ENCODE results near the gene UBE3B. TPM values are rescaled to one million over a fixed set of nuclear protein-coding genes. Genes with fewer than 3 reads are reported as not detected.
"Not testable (repeated sequence)": the region's sequence is repeated elsewhere in the genome, so short reads cannot be mapped to it uniquely, and the experiment has no call there.

Gene UBE3B
- total RNA-seq, 1 experiment from 2014 or later, result 38.4 TPM

DNA sequence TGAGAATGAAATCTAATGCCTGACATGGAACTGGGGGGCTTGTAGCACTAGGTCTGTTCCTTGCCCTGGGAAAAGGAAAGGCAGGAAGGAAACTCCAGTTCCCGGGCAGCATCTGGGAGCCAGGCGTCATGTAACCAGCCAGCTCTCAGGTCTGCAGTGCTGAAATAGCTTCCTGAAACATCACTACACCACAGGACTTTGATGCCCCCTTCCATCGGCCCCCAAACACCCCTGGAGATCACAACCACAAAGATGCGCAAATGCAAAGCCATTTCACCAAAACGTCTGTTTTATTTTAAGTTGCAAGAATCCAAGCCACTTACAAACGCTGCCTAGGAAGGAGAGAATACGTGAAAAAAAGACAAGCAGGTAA, 41.3 kb upstream of the UBE3B start:
- H3K4me1 ChIP-seq, result no peaks in the 10 kb centered on the region
- intact Hi-C loops (cut with micrococcal nuclease; ENCODE audit: unreplicated experiment), result no loop called here
- BruUV-seq (replicated peaks), result no TSS peak
- no peaks in the 10 kb centered on the region for H3K36me3 Mint-ChIP-seq (ENCODE audit: insufficient read depth, unreplicated experiment)
- ChIA-PET POLR2A (no interaction called here), CTCF (no interaction called here)
- H3K27me3 Mint-ChIP-seq (ENCODE audit: insufficient read depth, unreplicated experiment), result no peaks in the 10 kb centered on the region
- DNase-seq, result no peak
- no peaks in the 10 kb centered on the region for H3K4me1 Mint-ChIP-seq (ENCODE audit: low read depth, unreplicated experiment)
- H3K4me3 ChIP-seq (ENCODE audit: low read depth, low read length), result no peak overlapping the region
- H3K27ac Mint-ChIP-seq (ENCODE audit: unreplicated experiment), result no peak overlapping the region
- no peak overlapping the region for H3K4me3 Mint-ChIP-seq (ENCODE audit: unreplicated experiment)
- no peak for TF ChIP-seq CTCF (IDR thresholded peaks at IDR 0.05; ENCODE audit: insufficient read depth in 1 of 2, low read depth in 1 of 2, low read length in 1 of 2, severe bottlenecking in 1 of 2, unreplicated experiment in 1 of 2)
- no peaks in the 10 kb centered on the region for H3K9me3 ChIP-seq
- no peaks in the 10 kb centered on the region for H3K9me3 Mint-ChIP-seq (ENCODE audit: unreplicated experiment)
- H3K36me3 ChIP-seq (ENCODE audit: control insufficient read depth, insufficient read depth, low read length), result no peaks in the 10 kb centered on the region
- H3K27me3 ChIP-seq (replicated peaks; ENCODE audit: control insufficient read depth, insufficient read depth, low read length), result no peaks in the 10 kb centered on the region

GRCh38 chr12:109439181-109439580, 38.3 kb upstream of the UBE3B start:
- no TSS peak for BruUV-seq (replicated peaks)
- DNase-seq, result no peak
- CTCF ChIA-PET, result no interaction called here
- H3K9me3 Mint-ChIP-seq (ENCODE audit: unreplicated experiment), result no peaks in the 10 kb centered on the region
- POLR2A ChIA-PET, result no interaction called here
- no peaks in the 10 kb centered on the region for H3K9me3 ChIP-seq
- no peaks in the 10 kb centered on the region for H3K27me3 Mint-ChIP-seq (ENCODE audit: insufficient read depth, unreplicated experiment)
- no peak overlapping the region for H3K4me3 Mint-ChIP-seq (ENCODE audit: unreplicated experiment)
- H3K27ac Mint-ChIP-seq (ENCODE audit: unreplicated experiment), result no peak overlapping the region
- no peaks in the 10 kb centered on the region for H3K4me1 Mint-ChIP-seq (ENCODE audit: low read depth, unreplicated experiment)
- H3K36me3 ChIP-seq (ENCODE audit: control insufficient read depth, insufficient read depth, low read length), result no peaks in the 10 kb centered on the region
- no peak for TF ChIP-seq CTCF (IDR thresholded peaks at IDR 0.05; ENCODE audit: insufficient read depth in 1 of 2, low read depth in 1 of 2, low read length in 1 of 2, severe bottlenecking in 1 of 2, unreplicated experiment in 1 of 2)
- intact Hi-C loops (cut with micrococcal nuclease; ENCODE audit: unreplicated experiment), result no loop called here
- H3K36me3 Mint-ChIP-seq (ENCODE audit: insufficient read depth, unreplicated experiment), result peaks cover 3% of the 10 kb centered on the region
- H3K27me3 ChIP-seq (replicated peaks; ENCODE audit: control insufficient read depth, insufficient read depth, low read length), result no peaks in the 10 kb centered on the region
- no peaks in the 10 kb centered on the region for H3K4me1 ChIP-seq
- no peak overlapping the region for H3K4me3 ChIP-seq (ENCODE audit: low read depth, low read length)

DNA sequence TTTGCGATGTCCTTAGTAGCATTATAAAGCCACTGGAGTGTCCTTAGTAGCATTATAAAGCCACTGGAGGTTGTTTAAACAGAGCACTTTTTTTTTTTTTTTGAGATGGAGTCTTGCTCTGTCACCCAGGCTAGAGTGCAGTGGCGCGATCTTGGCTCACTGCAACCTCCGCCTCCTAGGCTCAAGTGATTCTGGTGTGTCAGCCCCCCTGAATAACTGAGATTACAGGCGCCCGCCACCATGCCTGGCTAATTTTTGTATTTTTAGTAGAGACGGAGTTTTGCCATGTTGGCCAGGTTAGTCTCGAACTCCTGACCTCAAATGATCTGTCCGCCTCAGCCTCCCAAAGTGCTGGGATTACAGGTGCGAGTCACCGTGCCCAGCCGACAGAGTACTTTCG, 37.5 kb upstream of the UBE3B start:
- BruUV-seq (replicated peaks); POLR2A ChIA-PET; H3K4me1 Mint-ChIP-seq (ENCODE audit: low read depth, unreplicated experiment); H3K4me3 ChIP-seq (ENCODE audit: low read depth, low read length); H3K36me3 Mint-ChIP-seq (ENCODE audit: insufficient read depth, unreplicated experiment); DNase-seq; CTCF ChIA-PET; H3K9me3 Mint-ChIP-seq (ENCODE audit: unreplicated experiment); H3K27me3 ChIP-seq (replicated peaks; ENCODE audit: control insufficient read depth, insufficient read depth, low read length); H3K9me3 ChIP-seq; intact Hi-C loops (cut with micrococcal nuclease; ENCODE audit: unreplicated experiment); H3K4me3 Mint-ChIP-seq (ENCODE audit: unreplicated experiment); H3K27ac Mint-ChIP-seq (ENCODE audit: unreplicated experiment); H3K27me3 Mint-ChIP-seq (ENCODE audit: insufficient read depth, unreplicated experiment); H3K36me3 ChIP-seq (ENCODE audit: control insufficient read depth, insufficient read depth, low read length); H3K4me1 ChIP-seq: not testable (repeated sequence)

DNA sequence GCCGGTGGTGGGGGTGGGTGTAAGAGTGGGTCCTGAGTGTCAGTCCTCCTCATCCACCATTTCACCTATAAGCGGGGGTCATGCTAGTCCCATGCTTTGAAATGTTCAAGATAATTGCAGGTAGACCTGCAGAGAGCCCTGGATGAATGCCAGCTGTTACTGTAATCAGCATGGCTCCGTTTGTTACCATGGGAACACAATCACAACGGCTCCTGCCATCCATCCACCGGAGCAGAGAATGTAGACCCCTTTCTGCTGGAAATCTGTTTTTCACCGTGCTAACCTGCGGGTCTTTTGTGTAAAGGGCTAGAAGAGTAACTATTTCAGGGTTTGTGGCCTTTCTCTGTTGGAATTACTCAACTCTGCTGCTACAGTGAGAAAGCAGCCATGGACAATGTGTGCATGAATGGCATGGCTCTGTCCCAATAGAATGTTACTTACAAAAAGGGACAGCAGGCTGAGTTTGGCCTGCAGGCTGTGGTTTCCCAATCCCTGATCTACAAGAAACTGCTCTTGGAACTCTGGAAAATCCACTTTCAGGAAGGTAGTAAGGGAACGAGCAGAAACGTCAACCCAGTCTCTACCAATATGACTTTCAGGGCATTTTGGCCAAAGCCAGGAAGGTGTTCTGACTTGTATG, 36.5 kb upstream of the UBE3B start:
- Histone ChIP-seq H3K27me3 (replicated peaks; ENCODE audit: control insufficient read depth, insufficient read depth, low read length) (no peaks in the 10 kb centered on the region), H3K36me3 (ENCODE audit: control insufficient read depth, insufficient read depth, low read length) (no peaks in the 10 kb centered on the region), H3K9me3 (no peaks in the 10 kb centered on the region), H3K4me3 (ENCODE audit: low read depth, low read length) (no peak overlapping the region), H3K4me1 (no peaks in the 10 kb centered on the region)
- ChIA-PET CTCF (no interaction called here), POLR2A (no interaction called here)
- H3K27me3 Mint-ChIP-seq (ENCODE audit: insufficient read depth, unreplicated experiment), result no peaks in the 10 kb centered on the region
- no peaks in the 10 kb centered on the region for H3K4me1 Mint-ChIP-seq (ENCODE audit: low read depth, unreplicated experiment)
- no peak overlapping the region for H3K27ac Mint-ChIP-seq (ENCODE audit: unreplicated experiment)
- intact Hi-C loops (cut with micrococcal nuclease; ENCODE audit: unreplicated experiment), result no loop called here
- no peak overlapping the region for H3K4me3 Mint-ChIP-seq (ENCODE audit: unreplicated experiment)
- H3K36me3 Mint-ChIP-seq (ENCODE audit: insufficient read depth, unreplicated experiment), result peaks cover 7% of the 10 kb centered on the region
- H3K9me3 Mint-ChIP-seq (ENCODE audit: unreplicated experiment), result no peaks in the 10 kb centered on the region
- TF ChIP-seq CTCF (IDR thresholded peaks at IDR 0.05; ENCODE audit: insufficient read depth in 1 of 2, low read depth in 1 of 2, low read length in 1 of 2, severe bottlenecking in 1 of 2, unreplicated experiment in 1 of 2), result no peak
- no TSS peak for BruUV-seq (replicated peaks)
- no peak for DNase-seq

Measured in Caco-2 (cell line).